Stromal cell of bone marrow (primary cell): ENCODE results near the gene MRPS15.
"Not testable (repeated sequence)": the region's sequence is repeated elsewhere in the genome, so short reads cannot be mapped to it uniquely, and the experiment has no call there.

Experiments
- DNase-seq: peaks from one replicate; pipeline ENCODE4 v3.0.0-alpha.2; 2012; ENCODE audit warnings: low read depth

The MRPS15 gene

DNA sequence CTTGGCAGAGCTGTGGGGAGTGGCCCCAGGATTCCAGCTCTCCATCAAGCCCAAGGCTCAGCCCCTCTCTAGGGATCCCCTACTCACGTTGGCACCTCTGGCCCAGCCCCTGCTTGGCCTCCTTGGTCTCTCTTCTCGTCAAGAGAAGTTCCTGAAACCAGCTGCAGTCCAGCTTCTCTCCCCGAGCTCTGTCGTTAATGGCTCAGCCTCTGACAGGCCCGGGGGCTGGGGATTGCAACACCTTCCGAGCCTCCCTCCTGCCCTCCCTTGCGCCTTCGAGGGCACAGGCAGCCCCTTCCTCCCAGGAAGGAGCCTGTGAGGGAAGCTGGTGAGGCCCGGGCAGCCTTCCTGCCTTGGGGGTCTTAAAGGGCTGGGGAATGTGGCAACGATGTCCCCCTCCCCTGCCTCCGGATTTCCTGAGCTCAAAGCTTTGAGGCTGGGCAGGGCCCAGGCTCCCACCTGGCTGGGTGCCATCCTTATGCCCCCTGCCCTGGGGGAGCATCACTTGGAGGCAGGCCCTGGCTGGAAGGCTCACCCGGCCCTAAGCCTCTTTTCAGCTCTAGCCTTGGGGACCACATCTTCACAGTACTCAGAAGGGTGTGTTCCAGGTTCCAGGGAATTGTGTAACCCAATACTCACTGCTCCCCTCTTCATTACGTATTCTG is 18.7 kb upstream of the MRPS15 start, which contains the start of gene CSF3R:
TSS of gene CSF3R (minus strand) at position 190 of the 665 bp plus-strand sequence. CDS start 3,417 bp downstream, outside the sequence.
- no peak for DNase-seq

DNA sequence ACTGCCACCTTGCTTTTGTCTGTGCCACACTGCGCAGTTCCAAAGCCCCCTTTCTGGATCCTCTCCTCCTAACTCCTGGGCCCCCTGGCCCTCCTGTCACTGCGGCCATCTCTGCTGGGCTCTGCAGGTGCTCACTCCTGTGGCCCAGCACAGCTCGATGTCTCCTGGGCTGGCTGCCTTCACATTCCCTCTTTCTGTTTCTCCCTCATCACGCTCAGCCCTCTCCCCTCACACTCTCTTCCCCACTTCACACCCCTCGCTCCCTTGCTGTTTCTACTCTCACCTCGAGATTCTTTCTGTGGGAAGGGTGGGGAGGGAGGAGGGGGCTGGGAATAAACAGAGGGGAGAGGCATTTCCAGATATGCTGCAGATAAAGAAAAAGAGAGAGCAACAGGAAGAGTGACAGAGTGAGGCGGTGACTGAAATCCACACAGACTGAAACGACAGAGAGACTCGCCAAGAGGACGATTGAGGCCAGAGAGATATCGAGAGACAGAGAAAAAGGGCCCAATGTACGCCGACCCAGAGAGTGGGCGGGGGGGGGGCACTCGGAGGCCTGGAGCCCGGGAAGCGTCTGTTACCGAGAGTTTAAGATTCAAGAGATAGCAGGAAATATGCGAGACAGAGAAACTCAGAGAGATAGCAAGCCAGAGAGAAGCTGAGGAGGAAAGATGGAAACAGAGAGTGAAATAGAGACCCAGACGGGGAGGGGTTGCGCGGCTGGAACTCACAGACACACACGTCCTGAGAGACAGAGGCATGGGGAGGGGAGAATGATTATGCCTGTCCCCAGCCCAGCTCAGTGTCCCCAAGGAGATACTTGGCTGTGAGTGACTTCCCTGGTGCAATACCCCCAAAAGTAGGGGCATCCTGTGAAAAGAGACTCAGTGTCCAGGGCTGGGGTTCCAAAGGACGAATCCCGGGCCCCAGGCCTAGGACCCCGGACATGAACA is 17.9 kb upstream of the MRPS15 start:
- no peak for DNase-seq

DNA sequence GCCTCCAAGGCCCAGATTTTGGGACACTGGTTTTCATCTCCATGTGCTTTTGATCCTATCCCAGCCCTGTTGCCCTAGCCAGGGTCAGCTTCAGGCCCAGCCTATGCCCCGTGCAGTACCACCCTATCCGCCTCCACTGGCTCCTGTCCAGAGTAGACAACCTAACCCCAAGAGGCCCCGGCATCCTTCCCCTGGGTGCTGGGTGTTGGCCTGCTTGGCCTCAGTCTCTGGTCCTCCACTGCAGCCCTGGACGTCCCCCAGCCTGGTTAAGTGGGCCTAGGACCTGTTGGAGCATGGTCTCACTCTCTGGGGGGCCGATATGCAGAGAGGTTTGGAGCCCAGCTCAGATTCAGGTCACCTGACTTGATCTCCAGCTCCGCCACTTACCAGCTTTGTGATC is 16.9 kb upstream of the MRPS15 start:
- DNase-seq: no peak

DNA sequence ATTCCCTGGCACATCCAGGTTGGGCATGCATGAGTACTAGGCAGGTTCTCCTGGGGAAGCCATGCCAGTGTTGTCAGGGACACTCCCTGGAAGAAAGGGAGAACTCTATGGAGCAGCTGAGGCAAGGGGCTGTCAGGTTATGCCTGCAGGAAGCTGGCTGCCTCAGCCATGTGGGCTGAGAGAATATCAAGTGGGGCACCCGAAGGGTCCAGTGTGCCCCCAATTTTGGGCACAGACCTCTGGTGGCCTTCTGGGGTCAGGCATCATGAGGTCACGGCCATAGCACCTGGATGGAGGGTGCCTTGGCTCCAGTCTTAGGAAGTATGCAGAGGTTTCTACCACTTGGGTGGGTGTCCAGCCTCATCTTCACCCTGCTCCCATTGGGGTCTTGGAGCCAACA is 16.0 kb upstream of the MRPS15 start:
- no peak for DNase-seq

DNA sequence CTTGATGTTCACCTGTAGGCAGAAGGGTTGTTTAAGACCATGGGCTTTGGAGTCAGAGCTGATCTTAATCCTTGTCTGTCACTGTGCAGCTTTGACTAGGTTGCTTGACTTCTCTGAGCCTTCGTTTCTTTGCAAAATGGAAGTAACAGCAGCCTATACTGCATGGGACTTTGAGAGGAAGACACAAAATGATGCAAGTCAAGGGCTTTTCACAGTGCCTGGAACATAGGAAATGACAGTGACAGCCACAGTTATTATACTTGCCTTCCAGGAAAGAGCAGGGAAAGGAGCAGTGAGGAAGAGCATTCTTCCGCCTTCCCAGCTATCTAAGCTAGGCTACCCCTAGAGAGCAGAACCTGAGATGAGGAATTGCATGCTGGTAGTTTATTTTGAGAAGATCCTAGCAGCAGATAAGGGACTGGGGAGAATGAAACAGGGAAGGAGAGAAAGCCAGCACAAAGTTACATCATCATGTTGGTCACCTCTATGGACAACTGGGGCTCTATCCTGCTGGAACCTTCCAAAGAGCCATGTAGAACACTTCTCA is 15.4 kb upstream of the MRPS15 start:
- no peak for DNase-seq

DNA sequence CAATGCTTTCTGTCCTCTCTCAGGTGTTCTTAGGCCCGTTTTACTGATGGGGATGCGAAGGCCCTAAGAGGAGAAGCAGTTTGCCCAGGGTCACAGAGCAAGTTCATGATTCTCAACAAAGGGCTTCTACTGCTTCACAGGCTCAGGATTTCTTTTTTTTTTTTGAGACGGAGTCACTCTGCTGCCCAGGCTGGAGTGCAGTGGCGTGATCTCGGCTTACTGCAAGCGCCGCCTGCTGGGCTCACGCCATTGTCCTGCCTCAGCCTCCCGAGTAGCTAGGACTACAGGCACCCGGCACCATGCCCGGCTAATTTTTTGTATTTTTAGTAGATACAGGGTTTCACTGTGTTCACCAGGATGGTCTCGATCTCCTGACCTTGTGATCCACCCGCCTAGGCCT is 13.4 kb upstream of the MRPS15 start:
- not testable (repeated sequence) for DNase-seq

DNA sequence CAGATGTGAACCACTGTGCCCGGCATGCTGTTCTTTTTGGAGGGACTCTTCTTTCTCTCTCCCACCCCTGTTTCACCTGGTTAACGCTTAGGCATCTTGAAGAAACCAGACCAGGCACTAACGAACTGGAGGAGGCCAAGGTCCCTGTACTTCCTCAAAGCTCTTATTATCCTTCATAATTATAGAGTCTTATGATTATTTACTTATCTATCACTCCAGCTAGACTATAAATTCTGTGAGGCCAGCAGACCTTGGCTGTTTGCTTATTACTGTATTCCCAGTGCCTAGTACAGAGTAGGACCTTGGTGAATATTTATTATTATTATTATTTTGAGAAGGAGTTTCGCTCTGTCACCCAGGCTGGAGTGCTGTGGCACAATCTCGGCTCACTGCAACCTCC is 12.8 kb upstream of the MRPS15 start:
- no peak for DNase-seq

DNA sequence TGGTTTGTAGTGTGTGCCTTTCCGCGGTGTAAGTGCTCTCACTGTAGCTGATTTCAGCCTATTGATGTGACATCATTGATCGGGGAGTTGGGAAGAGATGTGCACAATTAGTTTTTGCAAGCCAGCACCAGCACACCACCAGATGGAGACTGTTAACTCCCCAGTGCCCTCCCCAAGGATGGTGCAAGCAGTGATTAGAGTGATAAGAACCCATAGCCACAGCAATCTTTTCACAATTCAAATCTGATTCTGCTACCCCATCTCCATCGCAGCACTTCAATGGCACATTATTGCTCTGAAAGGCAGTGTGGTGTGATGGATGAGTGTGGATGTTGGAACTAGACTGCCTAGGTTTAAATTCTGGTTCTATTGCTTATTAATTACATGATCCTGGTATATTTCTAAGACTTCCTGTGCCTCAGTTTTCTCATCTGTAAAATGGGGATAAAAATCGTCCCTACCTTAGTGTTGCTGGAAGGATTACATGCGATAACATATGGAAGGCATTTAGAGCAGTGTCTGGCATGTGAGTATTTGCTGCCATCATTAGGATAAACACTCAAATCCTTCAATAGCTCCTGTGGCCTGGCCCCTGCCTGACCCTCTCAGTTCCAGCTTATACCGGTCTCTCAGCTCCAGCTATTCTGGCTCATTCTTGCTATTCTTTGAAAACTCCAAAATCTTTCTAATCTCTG is 11.9 kb upstream of the MRPS15 start:
- no peak for DNase-seq

DNA sequence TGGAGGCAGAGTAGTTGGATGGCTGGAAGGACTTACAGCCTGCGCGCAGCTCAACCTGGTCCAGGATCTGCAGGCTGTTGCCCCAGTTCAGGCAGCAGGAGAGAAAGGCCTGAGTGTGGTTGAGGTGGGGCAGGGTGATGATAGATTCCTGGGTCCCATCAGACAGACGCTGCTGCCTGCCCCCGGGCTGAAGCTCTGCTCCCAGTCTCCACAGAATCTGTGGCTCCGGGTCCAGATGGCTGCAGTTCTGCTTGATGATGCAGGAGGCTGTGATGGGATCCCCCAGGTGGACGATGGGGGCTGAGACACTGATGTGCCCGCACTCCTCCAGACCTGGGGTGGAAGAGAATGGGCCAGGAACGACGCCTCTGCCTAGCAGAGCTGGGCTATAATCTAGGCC is 11.2 kb upstream of the MRPS15 start:
- no peak for DNase-seq

DNA sequence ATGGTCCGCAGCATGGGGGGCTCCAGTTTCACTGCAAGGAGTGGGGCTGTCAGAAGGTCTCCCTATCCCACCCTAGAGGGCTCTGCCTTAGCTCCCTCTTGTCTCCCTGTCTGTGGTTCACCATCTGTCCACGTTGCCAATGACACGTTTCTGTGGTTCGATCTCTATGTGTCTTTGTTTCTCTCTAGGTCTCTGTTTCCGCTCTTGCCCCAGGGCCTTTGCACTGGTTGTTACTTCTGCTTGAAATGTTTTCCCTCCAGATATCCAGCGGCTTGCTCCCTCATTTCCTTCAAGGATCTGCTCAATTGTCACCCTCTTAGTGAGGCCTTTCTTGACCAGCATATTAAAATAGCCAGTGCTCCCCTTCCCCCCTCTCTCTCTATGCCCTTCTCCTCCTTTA is 8.5 kb upstream of the MRPS15 start:
- no peak for DNase-seq

DNA sequence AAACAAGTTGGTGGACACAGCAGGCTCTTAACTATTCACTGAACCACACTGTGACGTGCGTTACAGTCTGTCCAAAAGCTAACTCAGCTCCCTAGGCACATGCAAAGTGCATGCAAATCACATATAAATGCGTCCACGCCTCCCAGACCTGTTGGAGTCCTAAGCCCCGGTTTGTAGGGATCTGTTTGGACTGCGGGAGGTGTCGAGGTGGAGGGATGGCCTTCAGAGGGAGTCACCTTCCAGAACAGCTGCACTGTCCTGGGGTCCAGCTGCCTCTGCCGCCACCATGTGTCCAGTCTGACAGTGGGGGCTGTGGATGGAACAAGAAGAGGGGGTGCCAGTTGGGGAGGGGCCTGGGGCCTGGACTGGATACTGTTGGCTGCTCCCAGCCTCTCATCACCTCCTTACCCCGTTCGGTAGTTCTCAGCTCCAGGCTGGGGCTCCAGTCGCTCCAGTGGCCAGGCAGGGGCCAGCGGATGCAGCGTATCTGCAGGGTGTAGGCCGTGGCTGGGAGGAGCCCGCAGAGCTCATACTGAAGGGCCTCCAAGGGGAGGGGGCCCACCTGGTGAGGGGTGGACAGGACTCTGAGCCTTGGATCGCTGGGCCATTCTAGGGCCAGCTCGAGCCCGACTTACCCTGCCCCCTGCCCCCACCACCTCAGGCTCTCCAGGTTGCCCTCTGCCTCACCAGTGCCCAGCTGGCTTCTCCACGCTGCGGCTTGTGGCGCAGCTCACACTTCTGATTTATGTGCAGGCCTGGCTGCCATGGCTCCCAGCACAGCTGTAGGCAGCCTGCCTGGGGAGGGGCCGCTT is 7.9 kb upstream of the MRPS15 start:
- no peak for DNase-seq

DNA sequence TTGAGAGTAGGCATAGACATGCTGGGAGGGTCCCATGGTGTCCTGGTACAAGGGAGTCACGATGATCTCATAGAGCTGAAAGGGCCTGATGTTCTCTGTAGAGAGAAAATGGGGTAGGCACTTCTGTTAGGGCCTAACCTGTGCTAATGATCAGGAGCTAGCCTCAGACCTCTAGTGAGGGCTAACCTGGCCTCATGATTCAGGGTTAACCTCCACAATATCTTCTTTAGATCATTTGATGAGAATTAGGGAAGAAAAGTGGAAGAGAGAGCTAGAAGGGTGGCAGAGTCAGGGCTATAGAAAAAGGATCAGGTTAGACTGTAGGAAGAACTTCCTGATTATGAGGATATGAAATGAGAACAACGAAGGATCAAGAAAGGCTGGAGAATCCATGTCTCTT is 5.0 kb upstream of the MRPS15 start:
- DNase-seq: no peak

DNA sequence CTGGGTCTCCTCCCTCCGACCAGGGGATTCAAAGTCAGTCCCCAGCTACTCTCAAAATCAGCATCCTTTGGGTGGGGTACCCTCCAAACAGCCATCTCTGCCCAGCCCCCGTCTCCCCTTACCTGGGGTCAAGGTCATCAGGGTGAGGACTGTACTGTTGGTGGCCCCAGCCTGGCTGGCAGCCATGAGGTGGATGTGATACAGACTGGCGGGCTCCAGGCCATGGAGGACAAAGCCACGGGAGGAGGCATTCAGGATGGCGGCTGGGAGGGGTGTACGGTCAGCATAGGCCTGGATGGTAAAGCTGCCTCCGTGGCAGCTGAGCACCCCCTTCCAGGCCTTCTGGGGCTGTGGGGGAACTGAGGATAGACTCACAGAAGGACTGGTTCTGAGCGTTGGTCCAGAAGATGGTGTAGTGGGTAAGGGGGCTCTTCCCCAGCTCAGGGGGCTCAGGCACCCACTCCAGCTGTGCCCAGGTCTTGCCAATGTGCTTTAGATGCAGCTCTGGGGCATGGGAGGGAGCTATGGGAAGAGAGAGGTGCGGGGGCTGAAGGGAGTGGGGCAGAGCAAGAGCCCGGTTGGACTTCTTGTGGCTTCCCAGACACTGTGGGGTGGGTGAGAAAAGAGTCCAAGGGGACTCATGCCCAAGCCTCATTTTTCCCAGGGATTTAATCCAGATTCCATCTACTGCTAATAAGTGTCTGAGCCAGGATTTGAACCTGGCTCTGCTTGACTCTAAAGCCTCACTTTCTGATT is 3.7 kb upstream of the MRPS15 start:
- no peak for DNase-seq

DNA sequence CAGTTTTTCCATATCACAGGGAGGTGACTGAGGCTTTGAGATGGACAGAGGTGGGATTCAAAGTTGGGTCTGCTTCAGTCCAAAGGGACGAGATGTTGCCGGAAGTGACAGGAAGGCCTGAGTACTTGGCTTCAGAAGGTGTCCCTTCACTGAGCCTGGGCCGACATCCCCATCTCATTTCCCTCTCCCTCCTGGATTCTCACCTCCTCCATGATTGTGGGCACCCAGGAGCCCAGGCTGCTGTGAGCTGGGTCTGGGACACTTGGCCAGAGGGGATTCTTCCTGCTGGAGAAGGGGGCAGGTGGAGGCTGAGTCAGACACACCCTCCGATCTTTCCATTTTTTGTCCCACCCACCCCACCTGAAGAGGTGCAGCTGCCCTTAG is 2.8 kb upstream of the MRPS15 start:
- no peak for DNase-seq

DNA sequence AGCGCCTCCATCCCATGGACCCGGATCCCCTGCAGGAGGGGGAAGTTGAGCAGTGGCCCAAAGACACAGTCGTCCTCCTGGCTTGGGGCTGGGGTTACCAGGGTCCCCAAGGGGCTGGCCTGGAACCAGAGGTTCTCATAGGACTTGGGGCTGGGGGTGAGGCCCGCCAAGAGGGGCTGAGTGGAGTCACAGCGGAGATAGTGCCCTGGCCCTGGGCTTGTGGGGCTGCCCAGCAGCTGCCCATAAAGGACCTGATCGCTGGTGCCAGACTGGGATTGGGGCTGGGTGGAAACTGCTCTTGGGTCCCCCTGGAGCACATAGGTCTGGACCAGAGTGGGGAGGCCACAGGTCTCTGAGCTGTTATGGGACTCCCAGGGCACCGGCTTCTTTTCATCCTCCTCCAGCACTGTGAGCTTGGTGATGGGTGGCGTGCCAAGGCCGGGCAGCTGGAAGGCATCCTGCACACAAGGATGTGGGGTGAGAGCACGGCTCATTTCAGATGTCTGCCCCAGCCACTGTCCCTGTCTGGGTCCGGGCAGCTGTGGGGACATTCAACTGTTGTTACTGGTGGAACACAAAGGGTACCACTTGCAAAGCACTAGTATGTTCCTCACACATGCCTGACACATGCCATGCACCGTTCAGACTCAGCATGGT is 2.3 kb upstream of the MRPS15 start:
- no peak for DNase-seq

DNA sequence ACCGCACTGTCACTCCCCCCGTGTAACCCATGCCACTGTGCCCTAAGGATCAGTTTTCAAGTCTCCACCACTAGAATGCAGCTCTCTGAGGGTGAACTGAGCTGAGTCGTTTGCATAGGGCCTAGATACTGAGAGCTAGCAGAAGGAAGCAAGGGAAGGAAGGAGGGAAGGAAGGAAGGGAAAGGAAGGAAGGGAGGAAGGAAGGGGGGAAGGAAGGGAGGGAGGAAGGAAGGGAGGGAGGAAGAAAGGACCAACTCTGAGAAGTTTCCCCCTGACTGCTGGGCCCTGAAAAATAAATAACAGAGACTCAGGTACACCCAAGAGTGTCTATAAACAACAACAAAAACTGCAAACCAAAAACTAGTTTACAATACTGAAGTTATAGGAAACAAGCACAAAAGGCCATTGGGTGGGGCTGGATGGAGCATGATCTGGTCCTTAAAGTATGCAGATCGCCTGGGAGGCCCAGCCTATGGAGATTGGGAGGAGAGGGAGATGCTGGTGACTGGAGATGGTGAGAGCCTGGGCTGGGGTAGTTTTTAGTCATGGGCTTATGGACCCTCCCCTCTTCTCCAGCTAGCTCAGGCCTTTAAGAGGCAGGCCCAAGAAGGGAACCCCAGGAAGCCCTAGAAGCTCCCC is 1.7 kb upstream of the MRPS15 start:
- DNase-seq: peak; percentile 6

DNA sequence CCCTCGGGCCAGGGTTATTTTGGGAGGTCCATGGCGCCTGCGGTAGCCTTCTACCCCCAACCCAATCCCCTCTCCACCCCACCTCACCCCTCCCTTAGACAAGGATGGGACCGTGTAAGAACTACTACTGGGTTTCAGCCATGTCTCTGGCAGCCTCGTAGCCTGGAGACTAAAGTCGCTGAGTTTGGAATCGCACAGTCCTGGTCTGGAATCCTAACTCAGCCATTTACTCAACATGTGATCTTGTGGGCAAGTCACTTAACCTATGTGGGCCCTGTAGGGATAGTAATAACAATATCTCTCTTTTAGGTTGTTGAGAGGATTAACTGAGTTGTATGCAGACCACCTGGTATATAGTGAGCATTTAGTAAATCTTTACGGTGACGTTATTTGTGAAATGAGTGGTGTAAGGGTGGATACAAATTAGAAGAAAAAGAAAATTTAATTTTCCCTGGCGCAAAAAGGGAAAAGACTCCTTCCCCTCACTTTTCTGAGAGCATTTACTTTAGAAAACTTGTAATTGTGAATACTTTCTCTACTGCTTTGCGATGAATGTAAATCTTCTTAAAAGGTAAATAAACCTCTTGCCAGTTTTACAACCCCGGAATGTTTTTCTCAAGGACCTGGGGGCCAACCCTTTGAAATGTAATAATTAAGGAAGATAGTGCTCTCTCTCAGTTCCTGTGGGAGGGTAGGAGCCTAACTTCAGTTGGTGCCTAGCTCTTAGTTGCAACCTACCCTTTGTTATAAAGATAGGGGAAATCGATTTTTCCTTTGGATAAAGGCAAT is 615 bp upstream of the MRPS15 start:
- DNase-seq: peak; percentile 10

DNA sequence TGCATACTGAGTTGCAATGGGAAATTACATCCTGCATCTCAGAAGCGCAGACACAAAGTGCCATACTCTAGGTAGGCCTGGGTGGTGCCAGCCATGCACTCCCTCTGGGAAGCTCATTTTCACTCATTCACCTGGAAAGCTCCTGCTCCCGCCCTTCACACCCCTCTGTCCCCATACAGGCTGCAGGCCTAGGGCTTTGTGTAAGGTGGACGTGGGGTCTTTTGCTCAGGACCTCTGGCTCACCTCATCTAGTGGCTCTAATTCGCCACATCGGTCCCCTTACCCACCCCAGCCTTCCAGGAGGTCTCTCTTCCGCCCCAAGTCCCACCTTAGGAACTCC is 751 bp downstream of the MRPS15 start:
- no peak for DNase-seq

DNA sequence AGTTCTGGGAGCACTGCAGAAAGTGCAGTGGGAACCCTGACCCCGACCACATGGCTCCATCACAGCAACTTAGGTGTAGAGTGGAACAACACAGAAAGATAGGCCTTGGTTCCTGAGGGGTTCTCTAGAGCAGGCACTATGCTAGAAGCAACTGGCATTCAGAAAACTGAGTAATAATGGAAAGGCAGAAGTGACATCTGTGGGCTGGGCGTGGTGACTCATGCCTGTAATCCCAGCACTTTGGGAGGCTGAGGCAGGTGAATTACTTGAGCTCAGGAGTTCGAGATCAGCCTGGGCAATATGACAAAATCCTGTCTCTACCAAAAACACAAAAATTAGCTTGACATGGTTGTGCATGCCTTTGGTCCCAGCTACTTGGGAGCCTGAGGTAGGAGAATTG is 5.3 kb downstream of the MRPS15 start:
- DNase-seq: no peak
